Measurements from ENCODE around the gene SETDB2.

- TF ChIP-seq, protein P1, sequence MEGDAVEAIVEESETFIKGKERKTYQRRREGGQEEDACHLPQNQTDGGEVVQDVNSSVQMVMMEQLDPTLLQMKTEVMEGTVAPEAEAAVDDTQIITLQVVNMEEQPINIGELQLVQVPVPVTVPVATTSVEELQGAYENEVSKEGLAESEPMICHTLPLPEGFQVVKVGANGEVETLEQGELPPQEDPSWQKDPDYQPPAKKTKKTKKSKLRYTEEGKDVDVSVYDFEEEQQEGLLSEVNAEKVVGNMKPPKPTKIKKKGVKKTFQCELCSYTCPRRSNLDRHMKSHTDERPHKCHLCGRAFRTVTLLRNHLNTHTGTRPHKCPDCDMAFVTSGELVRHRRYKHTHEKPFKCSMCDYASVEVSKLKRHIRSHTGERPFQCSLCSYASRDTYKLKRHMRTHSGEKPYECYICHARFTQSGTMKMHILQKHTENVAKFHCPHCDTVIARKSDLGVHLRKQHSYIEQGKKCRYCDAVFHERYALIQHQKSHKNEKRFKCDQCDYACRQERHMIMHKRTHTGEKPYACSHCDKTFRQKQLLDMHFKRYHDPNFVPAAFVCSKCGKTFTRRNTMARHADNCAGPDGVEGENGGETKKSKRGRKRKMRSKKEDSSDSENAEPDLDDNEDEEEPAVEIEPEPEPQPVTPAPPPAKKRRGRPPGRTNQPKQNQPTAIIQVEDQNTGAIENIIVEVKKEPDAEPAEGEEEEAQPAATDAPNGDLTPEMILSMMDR (IDR thresholded peaks at IDR 0.05), result no peak
- no peak for TF ChIP-seq HMGXB4 (CRISPR knock-in tag; IDR thresholded peaks at IDR 0.05)
- no peak for TF ChIP-seq ZNF425 (CRISPR knock-in tag; conservative IDR thresholded peaks at IDR 0.05)
- no peak for TF ChIP-seq KAT7 (CRISPR knock-in tag; IDR thresholded peaks at IDR 0.05; ENCODE audit: borderline replicate concordance)
- TF ChIP-seq ZNF232 (CRISPR knock-in tag; IDR thresholded peaks at IDR 0.05), result no peak
Observed at GRCh38 chr13:49481788-49482187, 37.7 kb downstream of the SETDB2 start.
